K562 (cell line): Measurements from ENCODE around the gene JSRP1. TPM values are rescaled to one million over a fixed set of nuclear protein-coding genes. Genes with fewer than 3 reads are reported as not detected.

Experiments
- ATAC-seq: fragments of 200-7000 bp; cut with Tn5 transposase; 3 replicates; pipeline ENCODE4 v1.9.1; 2020; ENCODE audit warnings: moderate library complexity
- BruUV-seq: library from RNA; stranded (reverse); fragments of 400-500 nt; replicated peaks from 2 replicates; lab custom pipeline; 2021; lab: Mats Ljungman, UMichigan
- CTCF ChIA-PET: fragments of 300-600 bp; formaldehyde crosslinking; extraction: SDS; loops from one replicate; lab custom pipeline; 2021; ENCODE audit warnings: low intra/inter-chr PET ratio; lab: Yijun Ruan, JAX
- POLR2A ChIA-PET: fragments of 300-600, 350-650 bp; sonication (Branson Sonifier 250); formaldehyde crosslinking; extraction: SDS; loops from one replicate; lab custom pipeline; 2021; ENCODE audit warnings: antibody characterized with exemption, inconsistent platforms; lab: Yijun Ruan, JAX
- DNase-seq, 4 experiments: peaks; one replicate each; pipeline versions ENCODE4 v3.0.0 to v3.0.0-alpha.2; 2011 to 2018; ENCODE audit warnings: low spot score in 3 of 4, mixed read lengths in 3 of 4; ENCODE audit errors: extremely low read depth in 1 of 4
- FAIRE-seq: peaks from 2 replicates; lab custom pipeline; 2011; peaks lifted over from hg19 to GRCh38; lab: Jason Lieb, UNC
- H2AFZ ChIP-seq: 2 replicates; pipeline ENCODE4 v1.6.0; 2011; ENCODE audit warnings: low read depth, low read length, control low read depth, inconsistent platforms
- H3K27ac ChIP-seq: fragments of 200-600 bp; 3 replicates; pipeline ENCODE4 v1.8.0; 2011; ENCODE audit warnings: low read depth, mild to moderate bottlenecking, control low read depth, inconsistent platforms, low read length, moderate library complexity, mixed read lengths; ENCODE audit errors: extremely low read depth
- H3K27me3 ChIP-seq, 2 experiments: fragments of 300-600 bp in 1 of 2; 2 replicates in 1 of 2; 3 replicates in 1 of 2; pipeline versions ENCODE4 v1.6.0 to v1.8.0; 2011; ENCODE audit warnings: inconsistent platforms in 2 of 2, low read length in 2 of 2, mild to moderate bottlenecking in 1 of 2, mixed read lengths in 1 of 2, moderate library complexity in 1 of 2; ENCODE audit not compliant: control insufficient read depth in 2 of 2, insufficient read depth in 2 of 2
- H3K36me3 ChIP-seq: fragments of 300-600 bp; 3 replicates; pipeline ENCODE4 v1.8.0; 2011; ENCODE audit warnings: mild to moderate bottlenecking, low read length, inconsistent platforms; ENCODE audit not compliant: control insufficient read depth, insufficient read depth
- H3K4me1 ChIP-seq, 2 experiments: fragments of 200-600 bp in 1 of 2; replicated peaks in 1 of 2; 2 replicates in 1 of 2; 3 replicates in 1 of 2; pipeline versions ENCODE4 v1.5.1 to v1.8.0; 2011; ENCODE audit warnings: inconsistent platforms in 2 of 2, low read length in 2 of 2, mild to moderate bottlenecking in 1 of 2, mixed read lengths in 1 of 2, moderate library complexity in 1 of 2; ENCODE audit not compliant: control insufficient read depth in 2 of 2, insufficient read depth in 2 of 2
- H3K4me2 ChIP-seq: 2 replicates; pipeline ENCODE4 v1.6.1; 2011; ENCODE audit warnings: low read length, control low read depth, inconsistent platforms, mixed read lengths; ENCODE audit not compliant: insufficient read depth
- H3K4me3 ChIP-seq: fragments of 200-600 bp; sonication (generic), shearing (Covaris generic); 2 replicates; pipeline ENCODE4 v1.5.1; 2016; ENCODE audit warnings: control low read depth, inconsistent platforms
- H3K79me2 ChIP-seq: fragments of 200-600 bp; 3 replicates; pipeline ENCODE4 v1.8.0; 2011; ENCODE audit warnings: low read length, inconsistent platforms; ENCODE audit not compliant: control insufficient read depth, insufficient read depth
- H3K9ac ChIP-seq, 2 experiments: 2 replicates each; pipeline versions ENCODE4 v1.6.0 to v1.6.1; 2011; ENCODE audit warnings: low read depth in 2 of 2, low read length in 2 of 2, control low read depth in 1 of 2, inconsistent platforms in 1 of 2, mild to moderate bottlenecking in 1 of 2, mixed read lengths in 1 of 2; ENCODE audit not compliant: insufficient read depth in 1 of 2
- H3K9me1 ChIP-seq: one replicate; pipeline ENCODE4 v1.6.0; 2011; ENCODE audit warnings: inconsistent platforms, mild to moderate bottlenecking, low read length, moderate library complexity; ENCODE audit not compliant: control insufficient read depth, insufficient read depth
- H3K9me3 ChIP-seq: replicated peaks from 2 replicates; pipeline ENCODE4 v1.5.1; 2011; ENCODE audit warnings: low read depth, low read length, inconsistent platforms; ENCODE audit not compliant: control insufficient read depth, insufficient read depth
- H4K20me1 ChIP-seq: replicated peaks from 2 replicates; pipeline ENCODE4 v1.6.1; 2011; ENCODE audit warnings: low read length, inconsistent platforms, mixed read lengths; ENCODE audit not compliant: control insufficient read depth, insufficient read depth
- BRD4 ChIP-seq: fragments of 200-600 bp; sonication (generic); IDR thresholded peaks from 2 replicates; pipeline ENCODE4 v1.6.1; 2017; ENCODE audit warnings: inconsistent platforms
- POLR2G ChIP-seq: fragments of 200-400 bp; formaldehyde crosslinking; IDR thresholded peaks from 2 replicates; pipeline ENCODE4 v1.6.1; 2017; ENCODE audit warnings: low read depth, mild to moderate bottlenecking, antibody characterized with exemption, low read length, moderate library complexity
- USF2 ChIP-seq: sonication (generic); formaldehyde crosslinking; IDR thresholded peaks from 2 replicates; pipeline ENCODE4 v1.5.0; 2020; ENCODE audit warnings: missing genetic modification reagents
- WGBS: fragments of 100-300 bp; shearing (Covaris generic); methylation state at CpG from one replicate; pipeline ENCODE4 v1.1.6; 2016; ENCODE audit warnings: low coverage, mixed read lengths; ENCODE audit not compliant: insufficient coverage; ENCODE audit errors: missing lambda C conversion rate; 5-methylcytosine and 5-hydroxymethylcytosine counted together
- in situ Hi-C: fragments of 300-500 bp; cut with MboI; formaldehyde crosslinking; loops from 4 replicates; pipeline ENCODE4 v1.15.0; 2018; ENCODE audit warnings: inconsistent platforms, mixed read lengths
- intact Hi-C: fragments of 100-400 bp; cut with micrococcal nuclease; formaldehyde crosslinking; loops from 2 replicates; pipeline ENCODE4 v1.14.2; 2022
- polyA plus RNA-seq, 8 experiments: library from polyadenylated mRNA; depleted of rRNA in 4 of 8; stranded (reverse) in 5 of 8; unstranded in 3 of 8; fragments of >200 nt; fragmentation: Nextera tagmentation in 2 of 8; fragmentation: Illumina TruSeq in 1 of 8; extraction: Ambion mirVana in 2 of 8; extraction: Trizol in 1 of 8; gene quantifications; 2 replicates each; pipeline versions ENCODE4 v1.2.1 to v1.2.3, GENCODE V29; 2011 to 2014; ENCODE audit warnings: inconsistent platforms in 1 of 8, missing spikeins in 1 of 8
- total RNA-seq, 7 experiments: library from RNA; depleted of rRNA in 6 of 7; stranded (reverse); fragments of >200 nt in 6 of 7; fragmentation: Illumina TruSeq in 2 of 7; extraction: Trizol in 2 of 7; gene quantifications; 2 replicates each; pipeline versions ENCODE4 v1.2.1 to v1.2.3, GENCODE V29; 2011 to 2021; ENCODE audit warnings: low replicate concordance in 1 of 7
- TF ChIP-seq, protein P1 (sequence below): sonication (generic); formaldehyde crosslinking; IDR thresholded peaks from 2 replicates; pipeline ENCODE4 v1.8.1; 2023; ENCODE audit warnings: mild to moderate bottlenecking, missing genetic modification reagents

The JSRP1 gene
- total and polyA plus RNA-seq, 9 of the 15 experiments (the other 6 are each of a cell fraction or from before 2014, with no cell fraction given): 0.08 to 1.2 (median 0.51) TPM; not detected in 4

- DNase-seq: no peak
- Histone ChIP-seq H3K9ac (no peak overlapping the region), H3K27ac (no peak overlapping the region), H3K9me3 (no peaks in the 10 kb centered on the region), H3K9me1 (no peaks in the 10 kb centered on the region), H3K79me2 (0 out of 3 replicates have a peak, but pooled peaks cover 2% of the 10 kb centered on the region), H3K4me2 (no peak overlapping the region), H2AFZ (no peak overlapping the region), H4K20me1 (0 out of 2 replicates have a peak, but pooled peaks cover 9% of the 10 kb centered on the region), H3K36me3 (peaks cover 96% of the 10 kb centered on the region; the same call in 2 of the 3 replicates), H3K4me1 (peaks cover 0 to 55% of the 10 kb centered on the region in 2 experiments; a peak in 3 of 5 replicates), H3K27me3 (no peaks in the 10 kb centered on the region), H3K4me3 (no peak overlapping the region)
- no peak for FAIRE-seq
- in situ Hi-C loops (no loop called here), intact Hi-C loops (no loop called here)
- no TSS peak for BruUV-seq
- WGBS: 99% methylated on average over 9 of the region's 21 CpGs
- TF ChIP-seq POLR2G (peak; percentile 29; the same call in 1 of the 2 replicates), USF2 (CRISPR knock-in tag) (no peak), BRD4 (no peak)
- TF ChIP-seq, protein P1, sequence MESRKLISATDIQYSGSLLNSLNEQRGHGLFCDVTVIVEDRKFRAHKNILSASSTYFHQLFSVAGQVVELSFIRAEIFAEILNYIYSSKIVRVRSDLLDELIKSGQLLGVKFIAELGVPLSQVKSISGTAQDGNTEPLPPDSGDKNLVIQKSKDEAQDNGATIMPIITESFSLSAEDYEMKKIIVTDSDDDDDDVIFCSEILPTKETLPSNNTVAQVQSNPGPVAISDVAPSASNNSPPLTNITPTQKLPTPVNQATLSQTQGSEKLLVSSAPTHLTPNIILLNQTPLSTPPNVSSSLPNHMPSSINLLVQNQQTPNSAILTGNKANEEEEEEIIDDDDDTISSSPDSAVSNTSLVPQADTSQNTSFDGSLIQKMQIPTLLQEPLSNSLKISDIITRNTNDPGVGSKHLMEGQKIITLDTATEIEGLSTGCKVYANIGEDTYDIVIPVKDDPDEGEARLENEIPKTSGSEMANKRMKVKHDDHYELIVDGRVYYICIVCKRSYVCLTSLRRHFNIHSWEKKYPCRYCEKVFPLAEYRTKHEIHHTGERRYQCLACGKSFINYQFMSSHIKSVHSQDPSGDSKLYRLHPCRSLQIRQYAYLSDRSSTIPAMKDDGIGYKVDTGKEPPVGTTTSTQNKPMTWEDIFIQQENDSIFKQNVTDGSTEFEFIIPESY (CRISPR knock-in tag): 0 out of 2 replicates have a peak, but pooled peaks have one; percentile 10
- ATAC-seq: no peak
- ChIA-PET CTCF (no interaction called here), POLR2A (no interaction called here)
These were observed 46.0 kb downstream of the JSRP1 start for GRCh38 chr19:2210206-2210605.
